Panc1 (cell line): ENCODE results near the gene C1QL3.

Source experiments
- TCF7L2 ChIP-seq: IDR thresholded peaks from 2 replicates; pipeline ENCODE4 v1.6.1; 2011; ENCODE audit warnings: mild to moderate bottlenecking, low read depth, low read length, inconsistent platforms
- TF ChIP-seq, protein P1 (sequence below): fragments of 450-650 bp; IDR thresholded peaks from 2 replicates; pipeline ENCODE4 v1.5.1; 2017; ENCODE audit warnings: mild to moderate bottlenecking

DNA sequence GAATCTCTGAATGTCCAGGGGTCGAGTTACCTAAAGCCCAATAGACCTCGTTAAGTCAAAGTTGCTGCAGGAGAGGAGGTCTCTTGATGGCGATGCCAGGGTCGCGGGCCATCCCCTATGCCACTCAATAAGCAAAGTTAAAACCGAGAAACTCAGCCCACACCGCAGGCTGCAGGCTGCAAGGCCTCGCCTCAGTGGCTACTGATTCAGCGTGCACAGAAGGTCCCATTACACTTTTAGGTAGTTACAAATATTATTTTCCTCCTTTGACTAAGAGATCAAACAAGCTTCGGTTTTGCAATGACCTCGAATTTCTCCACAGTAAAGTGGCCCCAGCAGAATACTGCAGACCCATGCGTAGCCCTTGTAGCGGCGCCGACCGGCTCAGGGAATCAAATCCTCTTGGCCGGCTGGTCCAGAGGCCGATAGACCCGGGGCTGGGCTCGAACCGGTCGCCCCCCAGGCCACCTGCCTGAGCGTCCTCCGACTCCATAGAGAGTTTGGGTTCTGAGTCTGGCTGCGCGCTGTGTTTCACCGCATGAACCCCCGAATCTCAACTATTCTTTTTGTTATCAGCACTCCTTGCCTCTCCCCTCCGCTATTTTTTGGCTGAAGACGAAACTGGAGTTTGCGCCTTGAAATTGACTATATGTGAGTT lies 2.3 kb downstream of the C1QL3 start:
- no peak for TF ChIP-seq TCF7L2
- TF ChIP-seq, protein P1, sequence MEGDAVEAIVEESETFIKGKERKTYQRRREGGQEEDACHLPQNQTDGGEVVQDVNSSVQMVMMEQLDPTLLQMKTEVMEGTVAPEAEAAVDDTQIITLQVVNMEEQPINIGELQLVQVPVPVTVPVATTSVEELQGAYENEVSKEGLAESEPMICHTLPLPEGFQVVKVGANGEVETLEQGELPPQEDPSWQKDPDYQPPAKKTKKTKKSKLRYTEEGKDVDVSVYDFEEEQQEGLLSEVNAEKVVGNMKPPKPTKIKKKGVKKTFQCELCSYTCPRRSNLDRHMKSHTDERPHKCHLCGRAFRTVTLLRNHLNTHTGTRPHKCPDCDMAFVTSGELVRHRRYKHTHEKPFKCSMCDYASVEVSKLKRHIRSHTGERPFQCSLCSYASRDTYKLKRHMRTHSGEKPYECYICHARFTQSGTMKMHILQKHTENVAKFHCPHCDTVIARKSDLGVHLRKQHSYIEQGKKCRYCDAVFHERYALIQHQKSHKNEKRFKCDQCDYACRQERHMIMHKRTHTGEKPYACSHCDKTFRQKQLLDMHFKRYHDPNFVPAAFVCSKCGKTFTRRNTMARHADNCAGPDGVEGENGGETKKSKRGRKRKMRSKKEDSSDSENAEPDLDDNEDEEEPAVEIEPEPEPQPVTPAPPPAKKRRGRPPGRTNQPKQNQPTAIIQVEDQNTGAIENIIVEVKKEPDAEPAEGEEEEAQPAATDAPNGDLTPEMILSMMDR = no peak
